GM21786 (cell line): ENCODE data around the gene SUCLA2.

Experiments used
- ATAC-seq: cut with Tn5 transposase; IDR thresholded peaks from one replicate; pipeline ENCODE4 v1.9.1; 2021; ENCODE audit not compliant: unreplicated experiment

SUCLA2 gene

DNA sequence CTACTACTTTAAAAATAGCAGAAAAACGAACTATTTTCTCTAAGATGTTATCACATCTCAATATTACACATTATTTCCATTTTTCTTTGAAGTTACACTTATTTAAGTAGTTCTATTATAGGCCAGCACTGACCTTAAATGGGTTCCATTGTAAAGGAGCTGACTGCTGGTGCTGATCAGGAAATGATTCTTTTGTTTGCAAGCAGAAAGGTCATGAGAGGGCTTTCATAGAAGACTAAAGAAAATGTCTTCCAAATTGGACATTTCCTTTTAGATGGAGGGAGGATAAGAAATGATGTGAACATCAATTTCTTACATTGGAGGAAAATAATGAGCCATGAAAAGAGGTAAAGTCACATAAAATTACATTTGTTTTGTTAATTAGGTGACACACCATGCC is 96.2 kb downstream of the SUCLA2 start:
- ATAC-seq = no peak

DNA sequence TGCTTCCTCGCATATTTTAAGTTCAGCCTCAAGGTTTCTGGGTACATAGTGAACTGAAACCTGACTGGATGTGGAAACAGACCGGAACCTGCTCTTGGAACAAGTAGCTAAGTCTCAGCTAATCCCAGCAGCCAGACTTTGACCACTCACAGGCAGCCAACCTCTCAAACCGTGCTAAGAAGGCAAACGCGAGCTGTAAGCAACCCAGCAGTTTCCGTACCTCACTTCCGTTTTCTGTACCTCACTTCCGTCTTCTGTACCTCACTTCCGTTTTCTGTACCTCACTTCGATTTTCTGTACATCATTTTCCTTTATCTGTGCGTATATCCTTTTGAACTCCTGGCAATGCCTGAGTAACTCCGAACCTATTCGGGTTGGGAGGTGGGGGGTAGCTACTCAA is 96.8 kb downstream of the SUCLA2 start:
- ATAC-seq = no peak

DNA sequence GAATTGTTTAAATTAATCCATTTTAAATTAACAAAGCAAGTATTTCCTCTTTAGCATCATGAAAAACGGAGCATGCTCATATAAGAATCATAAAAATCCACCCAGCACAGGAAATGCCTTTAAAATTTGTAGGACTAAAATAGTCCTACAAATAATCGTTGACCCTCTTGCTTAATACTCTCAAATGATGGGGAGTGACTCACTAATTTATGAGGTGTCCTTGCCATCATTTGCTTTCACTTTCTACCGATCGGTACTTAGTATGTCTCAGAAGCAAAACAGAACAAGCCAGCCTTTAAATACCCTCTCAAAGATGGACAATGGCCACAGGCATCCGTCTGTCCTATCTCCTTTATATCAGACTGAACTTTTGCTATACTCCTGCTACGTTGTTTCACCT is 97.2 kb downstream of the SUCLA2 start:
- no peak for ATAC-seq

DNA sequence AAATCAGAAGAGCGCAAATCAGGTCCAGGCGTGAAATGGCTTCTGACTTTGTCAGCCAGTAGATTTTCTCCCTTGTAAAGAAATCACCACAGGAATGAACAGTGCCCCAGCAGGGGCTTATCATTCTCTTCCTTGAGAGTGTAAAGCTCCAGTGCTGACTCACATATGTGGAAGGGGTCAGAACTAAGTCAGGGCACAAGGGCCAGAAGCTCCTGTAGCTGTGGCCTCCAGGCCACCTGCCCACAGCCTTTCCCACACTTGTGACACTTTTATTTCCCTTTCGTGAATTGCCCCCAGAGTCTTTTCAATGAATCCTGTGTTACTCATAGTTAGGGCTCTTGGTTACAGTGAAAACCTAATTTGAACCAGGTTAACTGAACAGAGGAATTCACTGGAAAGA is 99.6 kb downstream of the SUCLA2 start:
- ATAC-seq = no peak

DNA sequence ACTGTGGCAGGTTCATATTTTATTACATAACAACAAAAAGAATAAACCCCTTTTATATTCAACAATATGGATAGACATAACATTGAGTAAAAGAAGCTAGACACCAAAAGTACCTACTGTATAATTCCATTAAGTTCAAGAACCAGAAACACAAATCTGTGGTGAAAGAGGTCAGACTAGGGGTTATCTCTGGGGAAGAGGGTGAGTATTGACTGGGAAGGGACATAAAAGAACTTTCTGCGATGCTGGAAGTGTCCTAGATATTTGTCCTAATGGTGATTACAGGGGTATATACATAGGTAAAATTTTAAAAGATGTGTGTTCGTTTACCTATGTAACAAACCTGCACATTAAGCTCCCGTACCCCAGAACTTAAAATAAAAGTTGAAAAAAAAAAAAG is 103.0 kb downstream of the SUCLA2 start:
- no peak for ATAC-seq

DNA sequence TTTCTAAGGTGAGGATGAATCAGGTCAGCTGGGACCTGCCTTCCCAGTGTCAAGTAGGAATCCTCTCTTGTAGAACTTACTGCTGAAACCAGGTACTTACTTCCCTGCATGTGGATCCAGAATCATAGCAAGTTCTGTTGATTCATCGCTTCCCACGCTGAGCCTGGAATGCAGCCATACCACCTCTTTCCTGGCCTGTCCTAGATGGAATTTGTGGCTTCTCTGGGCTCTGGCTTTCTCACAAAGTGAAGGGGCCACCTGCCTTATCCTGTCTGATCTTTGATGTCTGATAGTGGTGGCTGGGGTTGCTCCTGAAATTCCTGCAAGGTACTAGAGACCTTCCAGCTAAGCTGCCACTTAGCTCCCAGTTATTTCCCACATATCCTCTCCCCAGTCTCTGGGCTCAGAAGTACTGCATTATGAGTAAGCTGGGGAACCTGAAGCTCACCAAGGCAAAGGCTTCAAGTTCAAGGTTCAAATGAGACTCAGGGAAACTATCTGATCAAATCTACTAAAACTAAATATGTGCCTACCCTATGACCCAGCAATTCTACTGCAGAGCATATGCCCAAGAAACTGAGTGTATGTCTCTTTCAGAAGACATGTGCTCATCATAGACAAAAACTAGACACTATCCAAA is 103.5 kb downstream of the SUCLA2 start:
- no peak for ATAC-seq

DNA sequence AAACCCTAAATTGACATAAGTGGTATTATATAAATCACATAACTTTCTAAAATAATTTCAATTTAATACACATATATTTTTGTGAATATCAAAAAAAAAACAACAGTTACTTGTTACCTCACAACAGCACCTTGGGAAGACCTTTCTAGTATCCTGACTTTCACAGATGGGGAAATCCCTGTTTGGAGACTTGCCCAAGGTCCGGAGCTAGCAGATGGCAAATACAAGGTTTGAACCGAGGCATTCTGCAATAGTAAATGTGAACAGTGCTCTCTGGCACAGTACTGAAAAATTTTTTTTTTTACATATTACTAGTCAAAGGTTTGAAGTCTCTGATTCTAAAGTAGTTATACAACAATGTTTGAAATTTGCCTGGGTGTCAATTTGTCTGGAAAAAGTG is 104.5 kb downstream of the SUCLA2 start:
- no peak for ATAC-seq

DNA sequence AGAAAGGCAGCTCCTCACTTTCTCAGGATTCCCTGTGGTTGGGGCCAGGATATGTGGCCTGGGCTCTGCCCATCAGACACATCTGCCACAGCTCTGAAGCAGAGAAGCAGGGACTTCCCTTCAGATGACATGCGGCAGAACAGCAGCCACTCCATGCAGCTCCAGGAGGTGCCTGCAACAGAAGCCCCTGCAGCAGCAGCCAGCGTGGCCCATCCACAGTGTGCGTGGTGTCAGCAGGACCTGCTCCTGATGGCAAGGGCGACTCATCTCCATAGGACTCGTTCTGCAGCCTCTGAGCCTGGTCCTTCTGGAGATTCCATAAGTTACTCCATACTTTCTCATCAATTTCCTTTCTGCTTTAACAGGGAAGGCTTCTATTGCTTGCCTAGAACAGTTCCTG is 105.0 kb downstream of the SUCLA2 start:
- ATAC-seq = no peak

DNA sequence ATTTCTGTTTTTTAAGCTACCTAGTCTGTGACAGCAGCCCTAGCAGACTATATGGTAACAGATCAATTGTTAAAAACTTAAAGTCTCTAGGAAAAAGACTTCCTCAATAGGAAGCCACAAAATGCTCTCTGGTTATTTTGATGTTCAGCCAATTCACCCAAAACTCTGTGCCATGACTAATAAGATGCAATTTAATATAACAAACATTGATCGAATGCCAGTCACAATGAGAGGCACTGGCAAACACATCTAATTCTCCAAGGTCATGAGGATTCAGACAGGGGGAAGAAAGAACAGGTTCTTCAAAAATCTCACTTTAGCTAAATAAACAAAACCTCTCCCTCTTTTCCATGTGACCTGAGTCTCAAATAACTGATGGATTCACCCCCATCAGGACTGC is 107.5 kb downstream of the SUCLA2 start:
- no peak for ATAC-seq
